CD8-positive, alpha-beta memory T cell (primary cell): Measurements from ENCODE around the gene CNFN. TPM values are rescaled to one million over a fixed set of nuclear protein-coding genes. Genes with fewer than 3 reads are reported as not detected.

Experiments
- CTCF ChIA-PET: fragments of 350-600 bp; sonication (Branson Sonifier 250); formaldehyde crosslinking; loops from one replicate; lab custom pipeline; 2021; ENCODE audit warnings: antibody characterized with exemption; lab: Charles Lee
- POLR2A ChIA-PET: fragments of 350-600 bp; sonication (Branson Sonifier 250); formaldehyde crosslinking; loops from one replicate; lab custom pipeline; 2021; ENCODE audit warnings: antibody characterized with exemption; lab: Charles Lee
- DNase-seq, 5 donors: peaks; one replicate each; pipeline versions ENCODE4 v3.0.0 to v3.0.0-alpha.2; 2020 to 2022; ENCODE audit warnings: mixed read lengths in 1 of 5
- H3K27ac ChIP-seq: one replicate; pipeline ENCODE4 v1.7.0; 2013; ENCODE audit warnings: low read depth, mild to moderate bottlenecking, low read length, moderate library complexity
- H3K27me3 ChIP-seq: 2 replicates; pipeline ENCODE4 v1.7.0; 2013; ENCODE audit warnings: low read length, mild to moderate bottlenecking; ENCODE audit not compliant: insufficient read depth, poor library complexity, severe bottlenecking
- H3K36me3 ChIP-seq: 2 replicates; pipeline ENCODE4 v1.7.0; 2013; ENCODE audit warnings: mild to moderate bottlenecking, low read length, moderate library complexity; ENCODE audit not compliant: insufficient read depth
- H3K4me1 ChIP-seq: 2 replicates; pipeline ENCODE4 v1.7.0; 2013; ENCODE audit warnings: mild to moderate bottlenecking, low read length, moderate library complexity; ENCODE audit not compliant: insufficient read depth
- H3K4me3 ChIP-seq: 2 replicates; pipeline ENCODE4 v1.7.0; 2013; ENCODE audit warnings: mild to moderate bottlenecking, low read length
- H3K9me3 ChIP-seq: 2 replicates; pipeline ENCODE4 v1.7.0; 2013; ENCODE audit warnings: mild to moderate bottlenecking, low read length
- H3K27ac Mint-ChIP-seq, 8 donors: one replicate each; pipeline ENCODE4 v1.8.0; 2020 to 2021; ENCODE audit warnings: mixed read lengths in 8 of 8, mild to moderate bottlenecking in 6 of 8, inconsistent platforms in 3 of 8, moderate library complexity in 3 of 8
- H3K27me3 Mint-ChIP-seq, 2 donors: one replicate each; pipeline ENCODE4 v1.8.0; 2020 to 2021; ENCODE audit warnings: mixed read lengths in 2 of 2, mild to moderate bottlenecking in 1 of 2, moderate library complexity in 1 of 2
- H3K36me3 Mint-ChIP-seq, 3 donors: one replicate each; pipeline ENCODE4 v1.8.0; 2020 to 2021; ENCODE audit warnings: mixed read lengths in 3 of 3, inconsistent platforms in 1 of 3, mild to moderate bottlenecking in 1 of 3
- H3K4me1 Mint-ChIP-seq, 3 donors: one replicate each; pipeline ENCODE4 v1.8.0; 2020 to 2021; ENCODE audit warnings: mixed read lengths in 3 of 3, inconsistent platforms in 1 of 3, mild to moderate bottlenecking in 1 of 3
- H3K4me3 Mint-ChIP-seq, 7 donors: one replicate each; pipeline ENCODE4 v1.8.0; 2020 to 2021; ENCODE audit warnings: mixed read lengths in 7 of 7, mild to moderate bottlenecking in 6 of 7, moderate library complexity in 4 of 7, inconsistent platforms in 2 of 7
- H3K9me3 Mint-ChIP-seq, 5 donors: one replicate each; pipeline ENCODE4 v1.8.0; 2020 to 2022; ENCODE audit warnings: mixed read lengths in 5 of 5, mild to moderate bottlenecking in 3 of 5, moderate library complexity in 2 of 5, inconsistent platforms in 1 of 5
- polyA plus RNA-seq: library from polyadenylated mRNA; unstranded; fragments of 300-500 nt; fragmentation: Illumina TruSeq; gene quantifications from one replicate; pipeline ENCODE4 v1.2.3, GENCODE V29; 2021
- total RNA-seq, 2 experiments: library from RNA; stranded (reverse); gene quantifications; one replicate each; pipeline ENCODE4 v1.2.3, GENCODE V29; 2021

Gene CNFN
- total and polyA plus RNA-seq, 3 experiments from 2014 or later, result not detected

DNA sequence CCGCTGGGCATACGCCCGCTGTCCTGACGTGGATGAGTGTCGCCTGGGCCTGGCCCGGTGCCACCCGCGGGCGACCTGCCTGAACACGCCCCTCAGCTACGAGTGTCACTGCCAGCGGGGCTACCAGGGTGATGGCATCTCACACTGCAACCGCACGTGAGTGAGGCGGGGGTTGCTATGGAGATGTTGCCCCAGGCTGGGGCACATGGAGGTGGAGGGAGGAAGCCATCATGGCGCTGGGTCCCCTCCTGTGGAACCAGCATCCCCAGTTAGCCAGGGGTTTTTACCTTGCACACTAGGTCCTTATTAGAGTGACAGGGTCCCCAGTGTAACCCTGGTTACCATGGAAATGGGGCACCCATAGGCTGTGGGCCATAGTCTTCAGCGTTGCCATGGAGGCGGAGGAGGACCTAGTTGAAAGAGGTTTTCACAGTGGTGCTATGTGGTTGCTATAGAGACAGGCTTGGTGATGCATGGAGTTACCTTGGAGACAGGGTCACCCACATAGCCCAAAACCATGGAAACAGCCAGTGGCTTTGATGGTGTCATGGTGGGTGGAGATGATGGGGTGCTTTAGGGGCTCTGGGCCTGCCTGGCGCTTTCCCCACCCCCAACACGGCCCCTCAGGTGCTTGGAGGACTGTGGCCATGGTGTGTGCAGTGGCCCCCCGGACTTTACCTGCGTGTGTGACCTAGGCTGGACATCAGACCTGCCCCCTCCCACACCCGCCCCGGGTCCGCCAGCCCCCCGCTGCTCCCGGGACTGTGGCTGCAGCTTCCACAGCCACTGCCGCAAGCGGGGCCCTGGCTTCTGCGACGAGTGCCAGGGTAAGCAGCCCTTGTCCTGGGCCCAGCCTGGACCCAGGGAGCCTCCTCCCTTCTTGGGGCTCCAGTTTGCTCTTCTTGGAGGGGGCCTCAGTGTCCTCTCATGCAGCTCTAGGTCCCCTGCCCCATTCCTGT lies 37.5 kb downstream of the CNFN start:
- no peaks in the 10 kb centered on the region for H3K9me3 Mint-ChIP-seq
- H3K4me1 ChIP-seq, result no peaks in the 10 kb centered on the region
- peaks cover 0 to 3% (median 0%) of the 10 kb centered on the region in 3 donors for H3K4me1 Mint-ChIP-seq
- no peak for DNase-seq
- no peaks in the 10 kb centered on the region for H3K9me3 ChIP-seq
- POLR2A ChIA-PET, result no interaction called here
- H3K36me3 ChIP-seq, result no peaks in the 10 kb centered on the region
- H3K27me3 Mint-ChIP-seq, result no peaks in the 10 kb centered on the region
- no peak overlapping the region for H3K4me3 ChIP-seq
- peaks cover 0 to 29% (median 7%) of the 10 kb centered on the region in 3 donors for H3K36me3 Mint-ChIP-seq
- H3K4me3 Mint-ChIP-seq, result no peak overlapping the region
- H3K27ac ChIP-seq, result no peak overlapping the region
- H3K27me3 ChIP-seq, result no peaks in the 10 kb centered on the region
- CTCF ChIA-PET, result no interaction called here
- H3K27ac Mint-ChIP-seq, result peak overlapping the region in 1 of 8 donors; percentile 78

GRCh38 chr19:42351079-42351735 lies 38.9 kb downstream of the CNFN start:
- H3K4me3 Mint-ChIP-seq, result no peak overlapping the region
- H3K36me3 ChIP-seq, result no peaks in the 10 kb centered on the region
- no peaks in the 10 kb centered on the region for H3K27me3 ChIP-seq
- H3K27ac Mint-ChIP-seq, result no peak overlapping the region
- ChIA-PET CTCF (no interaction called here), POLR2A (no interaction called here)
- H3K9me3 Mint-ChIP-seq, result no peaks in the 10 kb centered on the region
- H3K27me3 Mint-ChIP-seq, result no peaks in the 10 kb centered on the region
- no peak overlapping the region for H3K27ac ChIP-seq
- no peaks in the 10 kb centered on the region for H3K9me3 ChIP-seq
- DNase-seq, result no peak
- peaks cover 0 to 3% (median 0%) of the 10 kb centered on the region in 3 donors for H3K4me1 Mint-ChIP-seq
- H3K4me3 ChIP-seq, result no peak overlapping the region
- H3K36me3 Mint-ChIP-seq, result peaks cover 0 to 26% (median 8%) of the 10 kb centered on the region in 3 donors
- H3K4me1 ChIP-seq, result no peaks in the 10 kb centered on the region

GRCh38 chr19:42350417-42350816 lies 39.7 kb downstream of the CNFN start:
- Mint-ChIP-seq H3K9me3 (no peaks in the 10 kb centered on the region), H3K36me3 (peaks cover 0 to 27% (median 8%) of the 10 kb centered on the region in 3 donors), H3K27ac (no peak overlapping the region), H3K4me3 (no peak overlapping the region), H3K27me3 (no peaks in the 10 kb centered on the region), H3K4me1 (peaks cover 0 to 3% (median 0%) of the 10 kb centered on the region in 3 donors)
- CTCF ChIA-PET, result no interaction called here
- no peaks in the 10 kb centered on the region for H3K9me3 ChIP-seq
- no peaks in the 10 kb centered on the region for H3K27me3 ChIP-seq
- H3K4me1 ChIP-seq, result no peaks in the 10 kb centered on the region
- no peak for DNase-seq
- no peak overlapping the region for H3K27ac ChIP-seq
- POLR2A ChIA-PET, result no interaction called here
- no peaks in the 10 kb centered on the region for H3K36me3 ChIP-seq
- H3K4me3 ChIP-seq, result no peak overlapping the region

DNA sequence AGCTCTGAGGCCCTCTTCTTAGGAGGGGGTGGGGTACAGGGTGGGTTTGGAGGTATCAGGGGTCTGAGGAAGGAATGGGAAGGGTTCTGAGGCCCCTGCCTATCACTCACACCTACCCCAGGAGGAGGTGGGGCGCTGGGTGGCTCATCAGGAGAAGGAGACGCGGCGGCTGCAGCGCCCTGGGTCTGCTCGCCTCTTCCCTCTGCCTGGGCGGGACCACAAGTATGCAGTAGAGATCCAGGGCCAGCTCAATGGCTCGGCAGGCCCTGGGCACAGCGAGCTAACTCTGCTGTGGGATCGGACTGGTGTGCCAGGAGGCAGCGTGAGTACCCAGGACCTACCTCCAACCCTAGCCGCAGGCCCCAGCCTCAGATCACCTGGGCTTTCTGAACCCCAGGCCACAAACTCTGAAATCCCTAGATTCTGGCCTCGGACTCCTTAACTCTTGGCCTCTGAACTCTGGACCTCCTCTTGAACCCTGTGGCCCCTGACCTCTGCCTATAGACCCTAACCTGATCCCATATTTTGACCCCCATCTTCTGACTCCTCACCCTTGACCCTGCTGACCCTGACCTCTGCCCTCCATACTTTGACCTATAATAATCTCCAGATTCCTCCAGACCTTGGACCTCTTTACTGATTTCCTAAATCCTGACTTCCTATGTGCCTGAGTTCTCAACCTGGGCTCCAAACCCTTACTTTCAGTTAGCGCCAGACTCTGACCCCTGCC lies 40.6 kb downstream of the CNFN start:
- peaks cover 0 to 31% (median 10%) of the 10 kb centered on the region in 3 donors for H3K36me3 Mint-ChIP-seq
- no peaks in the 10 kb centered on the region for H3K9me3 ChIP-seq
- H3K27me3 ChIP-seq, result no peaks in the 10 kb centered on the region
- peaks cover 0 to 3% (median 0%) of the 10 kb centered on the region in 3 donors for H3K4me1 Mint-ChIP-seq
- DNase-seq, result no peak
- ChIA-PET POLR2A (no interaction called here), CTCF (interaction anchor here (0.6 kb wide), 1 partner anchor 125 kb away, joined by 3 read pairs; no protein-coding TSS in a partner anchor)
- H3K27ac ChIP-seq, result no peak overlapping the region
- no peak overlapping the region for H3K4me3 Mint-ChIP-seq
- H3K9me3 Mint-ChIP-seq, result no peaks in the 10 kb centered on the region
- H3K4me1 ChIP-seq, result no peaks in the 10 kb centered on the region
- H3K36me3 ChIP-seq, result no peaks in the 10 kb centered on the region
- H3K4me3 ChIP-seq, result no peak overlapping the region
- no peaks in the 10 kb centered on the region for H3K27me3 Mint-ChIP-seq
- peak overlapping the region in 1 of 8 donors; percentile 64 for H3K27ac Mint-ChIP-seq

GRCh38 chr19:42348211-42348610 lies 41.9 kb downstream of the CNFN start:
- ChIA-PET POLR2A (no interaction called here), CTCF (no interaction called here)
- no peaks in the 10 kb centered on the region for H3K27me3 ChIP-seq
- H3K27ac ChIP-seq, result no peak overlapping the region
- Mint-ChIP-seq H3K27ac (peak overlapping the region in 1 of 8 donors; percentile 2), H3K9me3 (no peaks in the 10 kb centered on the region), H3K4me3 (no peak overlapping the region), H3K4me1 (peaks cover 0 to 3% (median 0%) of the 10 kb centered on the region in 3 donors), H3K36me3 (peaks cover 3 to 30% (median 12%) of the 10 kb centered on the region in 3 donors), H3K27me3 (no peaks in the 10 kb centered on the region)
- H3K4me3 ChIP-seq, result no peak overlapping the region
- no peak for DNase-seq
- H3K9me3 ChIP-seq, result no peaks in the 10 kb centered on the region
- H3K36me3 ChIP-seq, result no peaks in the 10 kb centered on the region
- H3K4me1 ChIP-seq, result no peaks in the 10 kb centered on the region

DNA sequence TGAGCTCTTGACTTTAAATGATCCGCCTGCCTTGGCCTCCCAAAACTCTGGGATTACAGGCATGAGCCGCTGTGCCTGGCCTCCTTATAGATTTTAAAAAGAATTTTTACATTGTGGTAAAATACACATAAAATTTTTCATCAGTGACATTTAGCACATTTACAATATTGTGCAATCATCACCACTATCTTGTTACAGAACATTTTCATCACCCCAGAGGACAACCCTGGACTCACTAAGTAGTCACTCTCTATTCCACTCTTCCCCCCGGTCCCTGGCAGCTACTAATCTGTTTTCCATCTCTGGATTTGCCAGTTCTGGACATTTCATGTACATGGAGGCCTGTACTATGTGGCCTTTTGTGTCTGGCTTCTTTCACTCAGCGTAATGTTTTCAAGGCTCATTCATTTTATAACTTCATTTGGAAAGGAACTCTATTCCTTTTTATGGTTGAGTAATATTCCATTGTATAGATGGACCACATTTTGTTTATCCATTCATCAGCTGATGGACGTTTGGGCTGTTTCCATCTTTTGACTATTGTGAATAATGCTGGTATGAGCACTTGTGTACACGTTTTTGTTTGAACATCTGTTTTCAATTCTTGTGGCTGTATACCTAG lies 44.8 kb downstream of the CNFN start:
- Histone ChIP-seq H3K36me3 (no peaks in the 10 kb centered on the region), H3K27ac (no peak overlapping the region), H3K27me3 (no peaks in the 10 kb centered on the region), H3K4me3 (no peak overlapping the region), H3K9me3 (no peaks in the 10 kb centered on the region), H3K4me1 (no peaks in the 10 kb centered on the region)
- Mint-ChIP-seq H3K36me3 (peaks cover 3 to 37% (median 11%) of the 10 kb centered on the region in 3 donors), H3K9me3 (no peaks in the 10 kb centered on the region), H3K4me3 (no peak overlapping the region), H3K27me3 (no peaks in the 10 kb centered on the region), H3K4me1 (no peaks in the 10 kb centered on the region), H3K27ac (no peak overlapping the region)
- no peak for DNase-seq
- ChIA-PET POLR2A (no interaction called here), CTCF (no interaction called here)

- Mint-ChIP-seq H3K27me3 (no peaks in the 10 kb centered on the region), H3K4me1 (no peaks in the 10 kb centered on the region), H3K4me3 (no peak overlapping the region), H3K36me3 (peaks cover 3 to 39% (median 10%) of the 10 kb centered on the region in 3 donors), H3K27ac (no peak overlapping the region), H3K9me3 (no peaks in the 10 kb centered on the region)
- H3K4me1 ChIP-seq, result no peaks in the 10 kb centered on the region
- H3K27ac ChIP-seq, result no peak overlapping the region
- no peak for DNase-seq
- no peaks in the 10 kb centered on the region for H3K9me3 ChIP-seq
- H3K4me3 ChIP-seq, result no peak overlapping the region
- no peaks in the 10 kb centered on the region for H3K27me3 ChIP-seq
- ChIA-PET CTCF (no interaction called here), POLR2A (no interaction called here)
- no peaks in the 10 kb centered on the region for H3K36me3 ChIP-seq
Observed at GRCh38 chr19:42344336-42344893, 45.7 kb downstream of the CNFN start.
